22Rv1 (cell line): Measurements from ENCODE around the gene FN3K.
"Not testable (repeated sequence)": the region's sequence is repeated elsewhere in the genome, so short reads cannot be mapped to it uniquely, and the experiment has no call there.

Source experiments
- H3K27ac ChIP-seq: fragments of 450-650 bp; 2 replicates; pipeline ENCODE4 v1.5.1; 2017
- ZFX ChIP-seq: fragments of 450-650 bp; IDR thresholded peaks from 2 replicates; pipeline ENCODE4 v1.6.1; 2017; ENCODE audit warnings: antibody characterized with exemption, borderline replicate concordance
- TF ChIP-seq, protein P1 (sequence below): fragments of 450-650 bp; IDR thresholded peaks from 2 replicates; pipeline ENCODE4 v1.5.1; 2017; ENCODE audit warnings: mild to moderate bottlenecking

FN3K gene

DNA sequence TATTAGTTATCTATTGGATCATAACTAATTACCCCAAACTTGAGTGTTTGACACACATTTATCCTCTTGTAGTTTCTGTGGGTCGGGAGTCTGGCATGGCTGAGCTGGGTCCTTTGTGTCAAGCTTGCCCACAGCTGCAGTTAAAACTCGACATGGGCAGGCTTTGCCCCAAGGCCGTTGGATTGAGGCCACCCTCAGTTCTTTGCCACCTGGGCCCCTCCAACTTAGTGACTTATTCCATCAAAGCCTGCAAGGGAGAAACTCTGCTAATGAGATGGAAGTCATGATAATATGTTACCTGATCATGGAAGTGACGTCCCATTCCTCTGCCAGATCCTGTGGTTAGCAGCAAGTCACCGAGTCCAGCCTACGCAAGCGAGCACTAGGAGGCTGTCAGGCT is 33.6 kb downstream of the FN3K start:
- no peak for TF ChIP-seq ZFX
- TF ChIP-seq, protein P1, sequence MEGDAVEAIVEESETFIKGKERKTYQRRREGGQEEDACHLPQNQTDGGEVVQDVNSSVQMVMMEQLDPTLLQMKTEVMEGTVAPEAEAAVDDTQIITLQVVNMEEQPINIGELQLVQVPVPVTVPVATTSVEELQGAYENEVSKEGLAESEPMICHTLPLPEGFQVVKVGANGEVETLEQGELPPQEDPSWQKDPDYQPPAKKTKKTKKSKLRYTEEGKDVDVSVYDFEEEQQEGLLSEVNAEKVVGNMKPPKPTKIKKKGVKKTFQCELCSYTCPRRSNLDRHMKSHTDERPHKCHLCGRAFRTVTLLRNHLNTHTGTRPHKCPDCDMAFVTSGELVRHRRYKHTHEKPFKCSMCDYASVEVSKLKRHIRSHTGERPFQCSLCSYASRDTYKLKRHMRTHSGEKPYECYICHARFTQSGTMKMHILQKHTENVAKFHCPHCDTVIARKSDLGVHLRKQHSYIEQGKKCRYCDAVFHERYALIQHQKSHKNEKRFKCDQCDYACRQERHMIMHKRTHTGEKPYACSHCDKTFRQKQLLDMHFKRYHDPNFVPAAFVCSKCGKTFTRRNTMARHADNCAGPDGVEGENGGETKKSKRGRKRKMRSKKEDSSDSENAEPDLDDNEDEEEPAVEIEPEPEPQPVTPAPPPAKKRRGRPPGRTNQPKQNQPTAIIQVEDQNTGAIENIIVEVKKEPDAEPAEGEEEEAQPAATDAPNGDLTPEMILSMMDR: no peak
- H3K27ac ChIP-seq: no peak overlapping the region

DNA sequence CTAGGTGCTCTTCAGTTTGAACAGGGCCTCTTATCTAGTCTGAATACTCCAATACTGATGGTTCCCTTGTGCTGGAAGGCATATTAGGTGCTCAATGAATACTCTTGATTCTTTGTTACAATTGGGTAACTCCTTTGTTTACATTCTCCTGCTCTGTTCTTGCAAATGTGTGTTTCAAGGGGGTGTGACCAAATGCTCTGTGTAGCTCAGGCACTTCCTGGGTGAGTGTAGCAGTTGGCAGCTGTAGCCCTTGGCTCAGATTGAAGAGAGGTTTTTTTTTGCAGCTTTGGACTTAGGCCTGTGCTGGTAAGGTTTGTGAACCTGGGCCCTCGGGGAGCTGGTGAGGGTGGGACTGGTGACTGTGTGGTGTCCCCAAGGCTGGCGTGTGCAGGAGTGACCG is 36.6 kb downstream of the FN3K start:
- H3K27ac ChIP-seq: no peak overlapping the region
- TF ChIP-seq ZFX: no peak
- TF ChIP-seq, protein P1: no peak

DNA sequence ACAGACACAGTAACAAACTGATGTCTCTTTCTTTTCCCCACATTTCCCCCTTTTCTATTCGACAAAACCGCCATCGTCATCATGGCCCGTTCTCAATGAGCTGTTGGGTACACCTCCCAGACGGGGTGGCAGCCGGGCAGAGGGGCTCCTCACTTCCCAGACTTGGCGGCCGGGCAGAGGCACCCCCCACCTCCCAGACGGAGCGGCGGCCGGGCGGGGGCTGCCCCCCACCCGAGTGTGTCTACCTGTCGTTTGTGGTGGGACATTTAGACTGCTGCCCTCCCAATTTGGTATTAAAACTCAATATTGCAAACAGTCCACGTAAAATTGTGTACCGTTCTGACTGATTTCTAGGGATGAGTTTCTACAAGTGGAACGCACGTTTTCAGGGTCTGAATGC is 39.0 kb downstream of the FN3K start:
- not testable (repeated sequence) for H3K27ac ChIP-seq

DNA sequence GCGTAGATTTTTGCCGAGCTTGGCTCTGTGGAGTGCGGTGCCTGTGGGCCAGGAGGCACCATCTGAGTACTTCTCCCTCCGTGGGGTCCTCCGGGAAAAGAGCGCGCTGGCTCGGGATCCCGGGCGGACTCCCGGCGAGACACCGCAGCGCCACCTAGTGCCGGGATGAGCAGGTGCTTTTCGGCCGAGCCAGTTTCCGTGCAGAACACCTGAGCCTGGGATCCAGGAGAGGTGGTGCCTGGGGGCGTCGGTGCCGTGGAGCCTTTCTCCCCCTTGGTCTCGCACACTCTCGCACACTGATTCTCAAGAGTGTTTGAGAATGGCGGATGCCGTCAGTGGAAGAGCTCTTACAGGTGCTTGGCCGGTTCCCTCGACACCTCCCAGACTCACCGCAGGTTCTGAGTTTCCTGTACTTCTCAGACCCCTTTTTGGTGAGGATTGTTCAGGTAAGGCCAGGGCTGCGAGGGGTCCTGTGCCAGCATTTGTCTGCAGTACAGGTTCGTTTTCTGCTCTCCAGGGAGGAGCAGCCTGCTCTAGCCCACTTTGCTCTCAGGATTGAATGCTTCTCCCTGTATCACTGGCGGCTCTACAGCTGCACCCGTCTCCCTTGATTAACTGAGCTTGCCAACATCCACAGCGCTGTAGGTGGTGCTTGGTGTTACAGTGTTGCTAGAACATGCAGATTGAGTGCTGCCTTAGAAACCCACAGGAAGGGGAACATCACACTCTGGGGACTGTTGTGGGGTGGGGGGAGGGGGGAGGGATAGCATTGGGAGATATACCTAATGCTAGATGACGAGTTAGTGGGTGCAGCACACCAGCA is 39.8 kb downstream of the FN3K start:
- no peak for TF ChIP-seq ZFX
- TF ChIP-seq, protein P1: peak; percentile 97
- H3K27ac ChIP-seq: no peak overlapping the region

DNA sequence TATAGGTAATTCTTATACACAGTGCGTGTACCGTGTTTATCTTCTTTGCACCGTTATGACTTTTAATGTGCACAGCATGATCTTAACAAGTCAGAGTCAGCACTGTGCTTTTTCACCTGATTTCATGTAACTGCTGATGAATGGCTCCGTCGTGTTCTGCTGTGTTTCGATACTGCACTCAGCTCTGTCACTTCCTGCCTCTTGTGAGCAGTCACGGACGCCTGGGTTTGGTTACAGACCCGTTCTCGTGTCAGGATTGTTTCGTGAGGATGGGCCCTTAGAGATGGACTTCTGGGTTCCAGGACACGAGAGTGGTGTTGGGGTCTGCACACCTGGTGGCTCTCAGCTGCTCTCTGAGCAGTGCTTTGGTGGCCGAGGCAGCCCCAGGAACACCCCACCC is 41.0 kb downstream of the FN3K start:
- no peak overlapping the region for H3K27ac ChIP-seq
- TF ChIP-seq ZFX: no peak
- TF ChIP-seq, protein P1: no peak

DNA sequence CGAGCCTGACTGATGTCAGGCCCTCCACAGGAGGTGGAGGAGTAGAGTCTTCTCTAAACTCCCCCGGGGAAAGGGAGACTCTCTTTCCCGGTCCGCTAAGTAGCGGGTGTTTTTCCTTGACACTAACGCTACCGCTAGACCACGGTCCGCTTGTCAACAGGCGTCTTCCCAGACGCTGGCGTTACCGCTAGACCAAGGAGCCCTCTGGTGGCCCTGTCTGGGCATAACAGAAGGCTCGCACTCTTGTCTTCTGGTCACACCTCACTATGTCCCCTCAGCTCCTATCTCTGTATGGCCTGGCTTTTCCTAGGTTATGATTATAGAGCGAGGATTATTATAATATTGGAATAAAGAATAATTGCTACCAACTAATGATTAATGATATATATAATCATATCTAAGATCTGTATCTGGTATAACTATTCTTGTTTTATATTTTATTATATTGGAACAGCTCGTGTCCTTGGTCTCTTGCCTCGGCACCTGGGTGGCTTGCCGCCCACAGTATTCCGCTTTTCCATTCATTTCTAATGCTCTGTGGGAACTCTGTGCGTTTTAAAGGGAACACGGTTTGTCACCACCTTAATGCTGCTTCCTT is 42.5 kb downstream of the FN3K start:
- TF ChIP-seq, protein P1: peak; percentile 50

DNA sequence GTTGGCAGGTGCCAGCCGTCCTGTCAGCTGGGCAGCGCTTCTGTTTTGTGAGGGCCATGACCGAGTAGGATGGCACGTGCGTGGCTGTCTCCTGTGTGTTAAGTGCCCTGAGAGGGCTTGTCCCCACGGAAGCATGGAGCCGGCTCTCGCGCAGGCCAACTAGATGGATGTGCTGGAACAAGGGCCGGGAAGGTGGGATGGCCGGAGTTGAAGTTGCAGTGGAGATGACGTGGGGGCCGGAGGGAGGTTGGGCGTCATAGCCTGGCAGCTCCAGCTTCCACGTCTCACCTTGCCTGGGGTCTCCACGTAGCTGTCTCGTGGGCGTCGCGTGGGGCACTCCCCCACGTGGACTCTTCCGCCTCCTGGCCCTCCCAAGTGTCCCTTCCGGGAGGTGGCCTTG is 44.1 kb downstream of the FN3K start:
- no peak overlapping the region for H3K27ac ChIP-seq
- TF ChIP-seq ZFX: no peak
- TF ChIP-seq, protein P1: no peak

More for the DNA sequence above, 42.5 kb downstream of the FN3K start:
- not testable (repeated sequence) for H3K27ac ChIP-seq
